ENCODE results near the gene ERICH6. TPM values are rescaled to one million over a fixed set of nuclear protein-coding genes. Genes with fewer than 3 reads are reported as not detected.
"Not testable (repeated sequence)": the region's sequence is repeated elsewhere in the genome, so short reads cannot be mapped to it uniquely, and the experiment has no call there.

ERICH6 gene
- total RNA-seq, 2 donors from 2014 or later, result 0.92 to 1.6 TPM

DNA sequence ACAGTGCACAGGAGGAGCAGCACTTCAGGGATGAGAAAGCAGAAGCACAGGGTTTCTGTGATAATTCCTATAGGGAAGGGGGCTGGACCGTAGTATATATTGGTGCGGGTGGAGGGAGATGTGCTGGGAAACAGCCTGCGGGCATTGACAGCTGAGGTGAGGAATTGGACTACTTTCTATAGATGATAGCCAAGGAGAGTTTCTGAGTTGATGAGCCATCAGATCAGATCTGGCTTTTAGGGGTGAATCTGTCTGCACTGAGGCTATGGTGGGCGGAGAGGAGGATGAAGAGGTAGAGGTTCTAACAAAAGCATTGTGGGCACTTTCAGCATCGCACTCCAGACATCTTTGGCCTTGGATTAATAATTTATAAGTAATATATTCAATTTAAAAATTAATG lies 67.5 kb downstream of the ERICH6 start:
- Mint-ChIP-seq H3K4me3 (peak overlapping the region; percentile 78), H3K36me3 (ENCODE audit: low read depth) (no peaks in the 10 kb centered on the region), H3K4me1 (peaks cover 35% of the 10 kb centered on the region), H3K27ac (peak overlapping the region; percentile 95), H3K27me3 (no peaks in the 10 kb centered on the region)
- DNase-seq (no peak), ATAC-seq (no peak)
- no peaks in the 10 kb centered on the region for H3K9me3 ChIP-seq (ENCODE audit: control insufficient read depth, low read length, poor library complexity, severe bottlenecking)

DNA sequence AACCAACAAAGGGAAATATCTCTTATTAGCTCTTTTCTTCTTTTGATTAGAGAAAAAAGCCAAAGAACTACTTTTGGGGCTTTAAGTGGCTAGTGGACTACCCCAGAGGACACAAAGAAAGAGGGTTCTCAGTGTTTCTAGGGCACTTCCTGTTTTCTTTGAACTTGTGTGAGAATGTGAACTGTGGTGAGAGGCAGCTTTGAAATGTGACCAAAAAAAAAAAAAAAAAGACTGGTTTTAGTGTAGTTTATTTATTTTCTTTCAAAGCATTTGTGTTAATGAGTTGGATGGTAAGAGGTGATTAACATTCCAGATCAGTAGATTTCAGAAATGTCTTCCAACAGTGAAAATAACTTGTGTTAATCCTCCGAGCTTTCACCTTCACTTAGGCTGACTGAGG lies 68.2 kb downstream of the ERICH6 start:
- Mint-ChIP-seq H3K27ac (peak overlapping the region; percentile 95), H3K27me3 (no peaks in the 10 kb centered on the region), H3K36me3 (ENCODE audit: low read depth) (no peaks in the 10 kb centered on the region), H3K4me1 (peaks cover 35% of the 10 kb centered on the region), H3K4me3 (peak overlapping the region; percentile 78)
- DNase-seq (no peak), ATAC-seq (peak; percentile 92)
- no peaks in the 10 kb centered on the region for H3K9me3 ChIP-seq (ENCODE audit: control insufficient read depth, low read length, poor library complexity, severe bottlenecking)

DNA sequence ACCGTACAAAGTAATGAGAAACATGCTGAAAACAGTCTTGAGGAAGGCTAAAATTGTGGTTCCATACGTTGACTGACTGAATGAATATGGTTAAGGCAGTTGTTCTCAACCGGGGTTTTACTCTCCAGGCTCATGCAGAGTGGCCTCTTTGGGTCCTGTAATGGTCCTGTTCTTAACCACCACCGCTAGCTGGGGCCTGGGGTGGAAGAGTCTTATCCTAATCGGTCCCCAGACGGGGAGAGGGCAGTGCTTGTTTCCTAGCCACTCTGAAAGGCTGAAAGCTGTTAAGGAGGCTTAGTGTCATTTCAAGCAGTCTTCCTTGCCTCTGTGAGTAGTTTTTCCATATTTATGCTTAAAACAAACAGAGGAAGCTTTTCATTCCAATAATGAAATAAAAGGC lies 68.6 kb downstream of the ERICH6 start:
- Mint-ChIP-seq H3K4me3 (peak overlapping the region; percentile 78), H3K36me3 (ENCODE audit: low read depth) (no peaks in the 10 kb centered on the region), H3K4me1 (peaks cover 35% of the 10 kb centered on the region), H3K27ac (peak overlapping the region; percentile 95), H3K27me3 (no peaks in the 10 kb centered on the region)
- no peaks in the 10 kb centered on the region for H3K9me3 ChIP-seq (ENCODE audit: control insufficient read depth, low read length, poor library complexity, severe bottlenecking)
- ATAC-seq (peak; percentile 29), DNase-seq (no peak)

DNA sequence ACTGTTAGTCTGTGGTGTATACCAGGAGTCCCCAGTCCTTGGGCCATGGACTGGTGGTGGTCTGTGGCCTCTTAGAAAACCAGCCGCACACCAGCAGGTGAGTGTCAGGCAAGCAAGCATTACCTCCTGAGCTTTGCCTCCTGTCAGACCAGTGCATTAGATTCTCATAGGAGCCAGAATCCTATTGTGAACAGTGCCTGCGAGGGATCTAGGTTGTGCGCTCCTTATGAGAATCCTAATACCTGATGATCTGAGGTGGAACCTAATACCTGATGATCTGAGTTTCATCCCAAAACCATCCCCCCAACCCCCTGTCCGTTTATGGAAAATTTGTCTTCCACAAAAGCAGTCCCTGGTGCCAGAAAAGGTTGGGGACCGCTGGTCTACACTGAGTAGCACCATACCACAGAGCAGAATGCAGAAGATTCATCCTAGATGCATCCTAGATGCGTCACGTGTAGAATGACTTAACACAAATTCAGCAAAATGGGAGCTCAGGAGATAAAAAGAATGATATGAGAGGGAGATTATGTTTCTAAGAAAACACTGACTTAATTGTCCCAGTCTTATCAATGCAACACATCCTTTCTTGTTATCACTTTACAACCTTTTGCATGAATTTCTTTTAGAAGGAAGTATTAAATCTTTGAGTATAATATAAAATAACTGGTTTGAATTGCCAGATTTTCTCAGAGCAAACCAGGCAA lies 72.1 kb downstream of the ERICH6 start:
- H3K36me3 Mint-ChIP-seq (ENCODE audit: low read depth), result no peaks in the 10 kb centered on the region
- H3K4me3 Mint-ChIP-seq, result no peak overlapping the region
- no peak overlapping the region for H3K27ac Mint-ChIP-seq

DNA sequence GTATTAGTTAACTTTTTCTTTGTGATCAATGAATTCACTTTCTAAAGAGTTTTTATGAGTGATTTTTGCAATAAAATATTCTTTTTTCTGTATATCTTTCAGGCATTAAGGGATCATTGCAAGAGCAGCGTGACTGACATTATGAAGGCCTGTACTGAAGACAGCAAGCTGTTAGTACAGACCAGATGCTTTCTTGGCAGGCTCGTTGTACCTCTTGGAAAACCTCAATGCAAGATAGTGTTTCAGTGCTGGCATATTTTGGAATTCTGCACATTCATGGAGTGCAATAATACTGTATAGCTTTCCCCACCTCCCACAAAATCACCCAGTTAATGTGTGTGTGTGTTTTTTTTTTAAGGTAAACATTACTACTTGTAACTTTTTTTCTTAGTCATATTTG lies 76.2 kb downstream of the ERICH6 start:
- H3K27ac Mint-ChIP-seq, result no peak overlapping the region
- ATAC-seq (no peak), DNase-seq (no peak)
- peaks cover 11% of the 10 kb centered on the region for H3K36me3 Mint-ChIP-seq (ENCODE audit: low read depth)
- peaks cover 13% of the 10 kb centered on the region for H3K4me1 Mint-ChIP-seq
- no peaks in the 10 kb centered on the region for H3K27me3 Mint-ChIP-seq
- H3K4me3 Mint-ChIP-seq, result no peak overlapping the region
- no peaks in the 10 kb centered on the region for H3K9me3 ChIP-seq (ENCODE audit: control insufficient read depth, low read length, poor library complexity, severe bottlenecking)

More for the DNA sequence above, 72.1 kb downstream of the ERICH6 start:
- no peaks in the 10 kb centered on the region for H3K9me3 ChIP-seq (ENCODE audit: control insufficient read depth, low read length, poor library complexity, severe bottlenecking)
- no peak for DNase-seq
- no peak for ATAC-seq
- H3K4me1 Mint-ChIP-seq, result peaks cover 28% of the 10 kb centered on the region
- H3K27me3 Mint-ChIP-seq, result no peaks in the 10 kb centered on the region

DNA sequence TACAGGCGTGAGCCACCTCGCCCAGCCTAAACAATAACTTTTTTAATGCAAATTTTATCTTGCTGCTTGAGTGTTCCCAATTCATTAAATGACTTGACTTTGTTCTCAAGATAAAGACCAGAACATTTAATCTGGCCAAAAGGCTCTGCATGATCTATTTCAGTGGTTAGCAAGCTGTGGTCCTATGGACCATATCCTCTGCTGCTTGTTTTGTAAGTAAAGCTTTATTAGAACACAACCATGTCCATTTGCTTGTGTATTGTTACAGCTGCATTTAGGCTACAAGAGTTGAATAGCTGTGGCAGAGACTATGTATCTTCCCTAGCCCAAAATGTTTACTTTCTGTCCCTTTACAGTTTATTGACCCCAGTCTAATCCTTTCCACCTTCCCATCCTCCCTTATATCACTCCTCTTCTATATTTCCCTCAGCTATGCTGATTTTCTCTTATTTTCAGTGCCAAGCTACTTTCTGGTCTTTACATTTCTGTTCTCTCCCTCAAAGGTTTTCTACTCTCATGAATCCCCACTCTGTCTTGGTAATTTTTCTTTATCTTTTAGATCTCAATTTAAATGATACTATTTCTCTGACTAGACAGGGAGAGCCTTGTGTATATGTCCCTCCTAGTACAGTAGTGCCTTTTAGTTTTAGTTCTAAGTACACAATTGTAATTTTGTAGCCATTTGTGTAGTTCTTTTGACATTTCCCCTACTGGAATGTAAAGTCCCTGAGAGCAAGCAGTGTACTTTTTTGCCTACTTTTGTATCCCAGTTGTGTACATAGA lies 77.4 kb downstream of the ERICH6 start:
- ATAC-seq, result no peak
- DNase-seq, result no peak
- H3K36me3 Mint-ChIP-seq (ENCODE audit: low read depth), result peaks cover 11% of the 10 kb centered on the region
- H3K27ac Mint-ChIP-seq, result peak overlapping the region; percentile 10
- peaks cover 15% of the 10 kb centered on the region for H3K4me1 Mint-ChIP-seq
- no peaks in the 10 kb centered on the region for H3K27me3 Mint-ChIP-seq
- no peak overlapping the region for H3K4me3 Mint-ChIP-seq
- H3K9me3 ChIP-seq (ENCODE audit: control insufficient read depth, low read length, poor library complexity, severe bottlenecking), result no peaks in the 10 kb centered on the region

DNA sequence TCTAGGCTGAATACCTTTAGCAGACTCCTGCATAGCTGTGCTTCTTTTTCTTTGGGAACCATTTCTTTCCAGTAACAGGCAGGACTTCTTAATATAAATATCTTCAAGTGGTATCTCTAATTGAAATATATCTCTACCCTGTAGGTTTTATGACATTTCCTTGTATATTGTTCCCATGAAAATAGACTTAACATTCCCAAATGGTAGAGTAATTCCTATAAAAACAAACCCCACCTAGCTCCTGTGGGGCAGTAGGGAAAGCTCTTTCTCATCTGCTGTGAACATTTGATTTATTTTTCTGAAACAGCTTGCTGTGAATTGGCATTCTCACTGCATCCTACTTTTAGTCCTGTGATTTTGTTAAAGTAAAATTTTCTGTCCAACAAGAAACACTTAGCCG lies 79.8 kb downstream of the ERICH6 start:
- no peak overlapping the region for H3K27ac Mint-ChIP-seq
- H3K9me3 ChIP-seq (ENCODE audit: control insufficient read depth, low read length, poor library complexity, severe bottlenecking), result no peaks in the 10 kb centered on the region
- H3K4me3 Mint-ChIP-seq, result no peak overlapping the region
- H3K27me3 Mint-ChIP-seq, result no peaks in the 10 kb centered on the region
- H3K4me1 Mint-ChIP-seq, result peaks cover 29% of the 10 kb centered on the region
- no peak for ATAC-seq
- peaks cover 11% of the 10 kb centered on the region for H3K36me3 Mint-ChIP-seq (ENCODE audit: low read depth)
- DNase-seq, result no peak

DNA sequence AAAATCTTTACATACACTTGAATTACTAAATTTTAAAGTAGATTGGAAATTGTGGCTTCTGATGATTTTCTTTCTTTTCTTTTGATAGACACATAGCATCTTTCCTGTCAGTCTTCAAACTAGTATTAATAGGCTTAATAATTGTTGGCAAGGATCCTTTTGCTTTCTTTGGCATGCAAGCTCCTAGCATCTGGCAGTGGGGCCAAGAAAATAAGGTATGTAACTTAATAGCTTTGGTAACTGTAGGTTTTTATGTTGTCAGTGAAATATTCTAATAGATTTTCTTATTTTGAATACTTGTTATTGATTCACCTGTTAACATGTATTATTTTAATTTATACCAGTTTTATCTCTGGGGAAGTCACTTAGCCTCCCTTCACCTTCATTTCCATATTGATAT lies 80.8 kb downstream of the ERICH6 start:
- ATAC-seq; H3K9me3 ChIP-seq (ENCODE audit: control insufficient read depth, low read length, poor library complexity, severe bottlenecking); H3K27me3 Mint-ChIP-seq; H3K27ac Mint-ChIP-seq; H3K4me3 Mint-ChIP-seq; DNase-seq: not testable (repeated sequence)
- Mint-ChIP-seq H3K4me1 (peaks cover 29% of the 10 kb centered on the region), H3K36me3 (ENCODE audit: low read depth) (peaks cover 11% of the 10 kb centered on the region)

DNA sequence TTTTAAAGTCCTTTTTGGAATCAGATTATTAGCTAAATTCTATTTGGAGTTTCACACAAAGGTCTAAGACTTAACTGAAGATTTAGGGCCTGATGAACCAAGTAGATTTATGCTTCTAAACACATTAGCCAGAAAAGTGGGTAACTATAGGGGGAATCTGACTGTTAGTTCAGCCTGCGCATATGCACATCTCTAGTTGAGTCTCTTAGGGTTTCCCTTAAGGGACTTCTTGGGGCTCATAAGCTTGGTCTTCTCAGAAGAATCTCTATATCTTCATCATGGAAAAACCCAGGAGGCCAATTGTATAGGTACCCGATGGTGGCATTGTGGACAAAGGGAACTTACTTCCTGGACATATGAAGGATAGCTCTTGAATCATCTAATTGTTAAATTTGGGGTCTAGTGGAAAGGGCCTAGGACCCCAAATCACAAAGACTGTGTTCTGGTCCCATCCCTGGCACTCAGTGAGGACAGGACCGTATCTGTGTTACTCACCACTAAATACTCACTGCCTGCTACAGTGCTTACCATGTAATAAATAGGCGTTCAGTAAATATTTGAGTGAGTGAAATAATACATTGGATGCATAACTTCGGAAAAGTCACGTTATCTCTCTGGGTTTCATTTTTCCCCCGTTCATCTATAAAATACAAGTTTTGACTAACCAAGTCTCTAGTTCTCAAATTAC lies 83.6 kb downstream of the ERICH6 start:
- Mint-ChIP-seq H3K36me3 (ENCODE audit: low read depth) (peaks cover 2% of the 10 kb centered on the region), H3K4me1 (peaks cover 27% of the 10 kb centered on the region), H3K27me3 (no peaks in the 10 kb centered on the region), H3K27ac (peak overlapping the region; percentile 43), H3K4me3 (no peak overlapping the region)
- ATAC-seq, result no peak
- DNase-seq, result no peak
- no peaks in the 10 kb centered on the region for H3K9me3 ChIP-seq (ENCODE audit: control insufficient read depth, low read length, poor library complexity, severe bottlenecking)

DNA sequence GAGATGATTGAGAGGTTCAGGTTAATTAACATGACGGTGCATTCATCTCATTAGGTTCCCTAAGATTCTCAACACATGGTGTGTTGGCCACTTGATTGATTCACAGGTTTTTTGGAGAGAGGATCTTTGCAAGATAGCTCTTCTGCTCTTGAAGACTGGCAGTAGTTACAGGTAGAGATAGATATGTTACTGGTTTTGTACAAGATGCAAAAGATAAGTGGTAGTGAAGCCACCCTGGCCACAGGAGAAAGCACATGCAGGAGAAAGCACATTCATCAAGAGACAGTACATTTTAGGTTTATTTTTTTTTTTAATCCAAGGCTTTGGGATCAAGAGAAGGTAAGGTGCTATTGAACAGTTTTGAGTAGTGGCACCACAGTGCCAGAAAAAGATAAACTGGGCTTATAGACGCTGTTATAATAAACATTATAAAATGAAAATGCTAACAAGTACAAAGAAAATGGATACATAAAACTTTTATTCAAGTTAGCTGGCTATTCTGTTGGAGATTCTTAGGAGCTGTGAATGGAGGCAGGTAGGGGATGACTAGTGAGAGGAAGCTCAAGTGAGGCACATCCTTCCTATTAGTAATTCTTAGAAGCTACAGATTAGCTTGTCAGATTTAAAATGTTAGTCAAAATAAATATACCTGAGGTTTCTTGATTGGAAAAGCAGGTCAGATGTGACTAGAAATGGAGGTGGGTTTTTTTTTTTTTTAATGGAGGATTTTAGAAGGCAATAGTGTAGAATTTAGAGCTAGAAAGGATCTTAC lies 89.8 kb downstream of the ERICH6 start:
- Mint-ChIP-seq H3K4me1 (peaks cover 43% of the 10 kb centered on the region), H3K27ac (peak overlapping the region; percentile 79), H3K36me3 (ENCODE audit: low read depth) (no peaks in the 10 kb centered on the region), H3K27me3 (no peaks in the 10 kb centered on the region), H3K4me3 (peak overlapping the region; percentile 60)
- DNase-seq (no peak), ATAC-seq (peak; percentile 37)
- H3K9me3 ChIP-seq (ENCODE audit: control insufficient read depth, low read length, poor library complexity, severe bottlenecking), result no peaks in the 10 kb centered on the region

DNA sequence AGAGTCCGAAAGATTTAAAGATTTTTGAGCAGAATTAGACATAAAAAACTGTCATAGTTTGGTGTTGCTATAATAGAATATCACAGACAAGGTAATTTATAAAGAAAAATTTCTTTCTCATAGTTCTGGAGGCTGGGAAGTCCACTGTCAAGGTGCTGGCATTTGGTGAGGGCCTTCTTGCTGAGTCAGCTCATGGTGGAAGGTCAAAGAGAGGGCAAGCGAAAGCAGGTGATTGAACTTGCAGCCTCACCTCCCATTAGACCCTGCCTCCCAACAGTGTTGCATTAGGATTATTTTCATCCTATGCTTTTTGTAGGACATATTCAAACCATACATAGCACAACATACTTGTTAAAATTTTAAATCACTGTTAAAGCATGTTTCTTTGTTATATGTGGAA lies 90.7 kb downstream of the ERICH6 start:
- H3K9me3 ChIP-seq (ENCODE audit: control insufficient read depth, low read length, poor library complexity, severe bottlenecking), result no peaks in the 10 kb centered on the region
- H3K27me3 Mint-ChIP-seq, result no peaks in the 10 kb centered on the region
- DNase-seq, result no peak
- ATAC-seq, result no peak
- no peaks in the 10 kb centered on the region for H3K36me3 Mint-ChIP-seq (ENCODE audit: low read depth)
- peak overlapping the region; percentile 79 for H3K27ac Mint-ChIP-seq
- no peak overlapping the region for H3K4me3 Mint-ChIP-seq
- H3K4me1 Mint-ChIP-seq, result peaks cover 49% of the 10 kb centered on the region

DNA sequence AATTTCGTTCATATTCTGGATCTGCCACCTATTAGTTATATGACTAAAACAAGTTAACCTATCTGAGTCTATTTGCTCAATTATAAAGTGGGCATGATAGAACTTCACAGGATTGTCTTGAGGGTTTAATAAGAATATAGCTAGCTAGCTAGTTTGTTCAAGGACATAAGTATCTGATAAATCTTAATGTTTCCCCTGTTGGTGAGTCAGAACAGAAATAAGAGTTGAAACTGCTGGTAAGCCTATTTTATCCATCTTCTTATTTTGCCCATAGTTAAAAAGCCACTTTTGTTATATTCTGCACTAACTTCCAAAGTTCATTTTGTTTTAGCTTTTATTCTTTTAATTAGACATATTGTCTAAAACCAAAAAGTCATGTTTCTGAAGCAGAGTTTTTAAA lies 91.2 kb downstream of the ERICH6 start:
- H3K4me3 Mint-ChIP-seq, result no peak overlapping the region
- ATAC-seq, result no peak
- DNase-seq, result no peak
- peak overlapping the region; percentile 79 for H3K27ac Mint-ChIP-seq
- peaks cover 54% of the 10 kb centered on the region for H3K4me1 Mint-ChIP-seq
- no peaks in the 10 kb centered on the region for H3K27me3 Mint-ChIP-seq
- no peaks in the 10 kb centered on the region for H3K9me3 ChIP-seq (ENCODE audit: control insufficient read depth, low read length, poor library complexity, severe bottlenecking)
- H3K36me3 Mint-ChIP-seq (ENCODE audit: low read depth), result peaks cover 3% of the 10 kb centered on the region

DNA sequence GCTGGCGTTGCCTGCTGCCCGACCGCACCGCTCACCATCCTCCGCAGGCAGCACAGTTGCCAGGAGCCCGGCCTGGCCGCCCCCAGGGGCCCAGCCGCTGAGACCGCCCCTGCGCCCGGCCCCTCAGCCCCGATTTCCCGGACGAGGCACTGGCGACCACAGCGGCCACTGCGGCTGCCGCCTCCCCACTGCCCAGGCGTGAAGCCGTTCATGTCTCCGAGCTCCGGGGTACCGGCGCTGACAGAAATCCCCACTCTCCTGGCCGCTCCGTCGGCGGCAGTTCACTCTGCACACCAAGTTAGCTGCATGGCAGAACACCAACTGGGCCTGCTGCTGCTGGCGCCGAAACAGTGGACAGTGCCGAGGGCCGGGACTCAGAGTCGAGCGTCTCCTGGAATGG lies 92.1 kb downstream of the ERICH6 start:
- Mint-ChIP-seq H3K36me3 (ENCODE audit: low read depth) (peaks cover 3% of the 10 kb centered on the region), H3K4me3 (no peak overlapping the region), H3K27ac (no peak overlapping the region), H3K27me3 (no peaks in the 10 kb centered on the region), H3K4me1 (peaks cover 57% of the 10 kb centered on the region)
- ATAC-seq, result no peak
- H3K9me3 ChIP-seq (ENCODE audit: control insufficient read depth, low read length, poor library complexity, severe bottlenecking), result no peaks in the 10 kb centered on the region
- no peak for DNase-seq
